Measurements from ENCODE around the gene DEAF1.
"Not testable (repeated sequence)": the region's sequence is repeated elsewhere in the genome, so short reads cannot be mapped to it uniquely, and the experiment has no call there.

The DEAF1 gene

DNA sequence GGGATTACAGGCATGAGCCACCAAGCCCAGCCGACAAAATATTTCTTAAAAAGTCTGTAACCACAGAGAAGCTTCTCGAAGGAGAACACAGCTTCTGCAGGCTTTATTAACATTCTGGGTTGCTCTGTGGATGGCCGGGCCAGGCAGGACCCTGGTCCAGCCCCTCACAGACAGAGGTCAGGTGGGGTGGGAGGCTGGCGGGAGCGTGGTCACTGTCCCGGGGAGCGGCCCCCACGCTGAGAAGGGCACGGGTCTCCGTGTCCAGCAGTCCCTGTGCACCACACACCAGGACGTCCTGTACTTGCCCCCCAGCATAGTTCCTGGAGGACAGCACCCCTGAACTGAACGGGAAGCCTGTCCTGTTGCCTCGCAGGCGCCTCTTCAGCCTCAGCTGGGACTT, 38.6 kb downstream of the DEAF1 start:
- Histone ChIP-seq H3K4me3 (ENCODE audit: low read length) (no peak overlapping the region), H3K36me3 (ENCODE audit: control insufficient read depth, insufficient read depth, low read length) (peaks cover 14% of the 10 kb centered on the region; the same call in 1 of the 2 replicates), H3K27ac (ENCODE audit: low read length) (no peak overlapping the region), H3K9me3 (ENCODE audit: control insufficient read depth, insufficient read depth, low read length) (no peaks in the 10 kb centered on the region), H3K4me1 (ENCODE audit: control insufficient read depth, insufficient read depth, low read length) (no peaks in the 10 kb centered on the region), H3K27me3 (ENCODE audit: control insufficient read depth, insufficient read depth, low read length) (no peaks in the 10 kb centered on the region)
- no peak for DNase-seq (ENCODE audit: low read depth, low spot score)
- WGBS (ENCODE audit: insufficient coverage, insufficient read length), result no CpG with 5 or more reads among the region's 14 CpGs

DNA sequence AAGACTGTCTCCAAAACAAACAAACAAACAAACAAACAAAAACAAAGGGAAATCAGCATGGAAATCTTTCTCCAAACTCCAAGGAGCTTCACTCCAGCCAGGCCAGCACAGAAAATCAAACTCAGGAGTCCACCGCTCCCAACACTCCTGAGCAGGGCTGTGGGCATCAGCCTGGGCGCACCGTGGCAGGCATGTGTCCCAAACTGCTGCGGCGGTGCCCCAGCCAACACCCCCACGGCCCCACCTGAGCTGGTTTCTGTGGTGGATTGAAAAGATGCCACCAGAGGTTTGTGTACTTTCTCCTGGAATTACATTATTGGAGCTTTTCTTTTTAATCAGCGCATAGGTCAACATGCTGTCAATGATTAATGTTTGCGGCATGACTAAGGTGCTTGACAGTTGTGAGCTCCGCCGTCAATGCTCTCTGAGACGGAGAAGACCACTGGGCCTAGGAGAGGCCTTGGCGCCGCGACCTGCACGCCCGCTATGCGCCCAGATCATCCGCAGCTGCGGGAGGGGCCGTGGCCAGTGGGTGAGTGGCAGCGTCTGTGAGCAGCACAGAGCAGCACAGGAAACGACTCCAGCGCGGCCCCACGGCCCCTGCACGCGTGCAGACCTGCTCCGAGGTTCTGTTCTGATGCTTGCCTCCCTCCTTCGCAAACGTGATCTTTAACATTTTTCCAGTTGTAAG, 39.8 kb downstream of the DEAF1 start:
- no CpG with 5 or more reads among the region's 30 CpGs for whole genome bisulfite sequencing (ENCODE audit: insufficient coverage, insufficient read length)
- no peaks in the 10 kb centered on the region for H3K27me3 ChIP-seq (ENCODE audit: control insufficient read depth, insufficient read depth, low read length)
- H3K4me1 ChIP-seq (ENCODE audit: control insufficient read depth, insufficient read depth, low read length), result no peaks in the 10 kb centered on the region
- H3K4me3 ChIP-seq (ENCODE audit: low read length), result no peak overlapping the region
- no peak for DNase-seq (ENCODE audit: low read depth, low spot score)
- peaks cover 14% of the 10 kb centered on the region; the same call in 1 of the 2 replicates for H3K36me3 ChIP-seq (ENCODE audit: control insufficient read depth, insufficient read depth, low read length)
- H3K27ac ChIP-seq (ENCODE audit: low read length), result no peak overlapping the region
- no peaks in the 10 kb centered on the region for H3K9me3 ChIP-seq (ENCODE audit: control insufficient read depth, insufficient read depth, low read length)

DNA sequence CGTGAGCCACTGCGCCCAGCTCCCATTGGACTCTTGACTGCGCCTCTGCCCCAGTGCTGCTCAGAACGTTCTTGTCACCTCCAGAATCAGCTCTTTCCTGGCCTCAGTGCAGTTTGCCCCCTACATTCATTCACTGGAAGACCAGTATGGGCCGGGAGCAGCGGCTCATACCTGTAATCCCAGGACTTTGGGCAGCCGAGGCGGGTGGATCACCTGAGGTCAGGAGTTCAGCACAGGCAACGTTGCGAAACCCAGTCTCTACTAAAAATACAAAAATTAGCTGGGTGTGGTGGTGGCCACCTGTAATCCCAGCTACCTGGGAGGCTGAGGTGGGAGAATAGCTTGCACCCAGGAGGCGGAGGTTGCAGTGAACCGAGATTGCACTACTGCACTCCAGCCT, 40.6 kb downstream of the DEAF1 start:
- peaks cover 10% of the 10 kb centered on the region; the same call in 1 of the 2 replicates for H3K36me3 ChIP-seq (ENCODE audit: control insufficient read depth, insufficient read depth, low read length)
- H3K4me1 ChIP-seq (ENCODE audit: control insufficient read depth, insufficient read depth, low read length); H3K9me3 ChIP-seq (ENCODE audit: control insufficient read depth, insufficient read depth, low read length); DNase-seq (ENCODE audit: low read depth, low spot score); H3K4me3 ChIP-seq (ENCODE audit: low read length); H3K27ac ChIP-seq (ENCODE audit: low read length); H3K27me3 ChIP-seq (ENCODE audit: control insufficient read depth, insufficient read depth, low read length): not testable (repeated sequence)
- no CpG with 5 or more reads among the region's 12 CpGs for WGBS (ENCODE audit: insufficient coverage, insufficient read length)

DNA sequence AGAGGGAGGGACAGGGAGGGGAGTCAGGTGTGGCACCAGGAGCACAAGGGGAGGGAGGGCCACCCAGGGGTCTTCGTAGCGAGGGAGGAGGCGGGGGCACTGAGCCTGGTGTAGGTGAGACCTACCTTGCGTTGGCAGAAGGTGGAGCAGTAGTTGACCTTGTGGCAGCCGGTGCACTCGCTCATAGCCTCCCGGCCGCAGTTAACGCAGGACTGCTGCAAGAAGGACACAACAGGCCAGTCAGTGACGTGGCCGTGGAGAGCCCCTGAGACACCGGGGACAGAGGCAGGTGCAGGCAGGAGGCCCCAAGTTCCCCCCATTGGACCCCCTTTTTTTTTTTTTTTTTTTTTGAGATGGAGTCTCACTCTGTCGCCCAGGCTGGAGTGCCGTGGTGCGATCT, 41.2 kb downstream of the DEAF1 start:
- H3K9me3 ChIP-seq (ENCODE audit: control insufficient read depth, insufficient read depth, low read length), result no peaks in the 10 kb centered on the region
- peaks cover 9% of the 10 kb centered on the region; the same call in 1 of the 2 replicates for H3K36me3 ChIP-seq (ENCODE audit: control insufficient read depth, insufficient read depth, low read length)
- DNase-seq (ENCODE audit: low read depth, low spot score), result no peak
- H3K4me1 ChIP-seq (ENCODE audit: control insufficient read depth, insufficient read depth, low read length), result no peaks in the 10 kb centered on the region
- H3K4me3 ChIP-seq (ENCODE audit: low read length), result no peak overlapping the region
- H3K27ac ChIP-seq (ENCODE audit: low read length), result no peak overlapping the region
- H3K27me3 ChIP-seq (ENCODE audit: control insufficient read depth, insufficient read depth, low read length), result no peaks in the 10 kb centered on the region
- no CpG with 5 or more reads among the region's 15 CpGs for WGBS (ENCODE audit: insufficient coverage, insufficient read length)

DNA sequence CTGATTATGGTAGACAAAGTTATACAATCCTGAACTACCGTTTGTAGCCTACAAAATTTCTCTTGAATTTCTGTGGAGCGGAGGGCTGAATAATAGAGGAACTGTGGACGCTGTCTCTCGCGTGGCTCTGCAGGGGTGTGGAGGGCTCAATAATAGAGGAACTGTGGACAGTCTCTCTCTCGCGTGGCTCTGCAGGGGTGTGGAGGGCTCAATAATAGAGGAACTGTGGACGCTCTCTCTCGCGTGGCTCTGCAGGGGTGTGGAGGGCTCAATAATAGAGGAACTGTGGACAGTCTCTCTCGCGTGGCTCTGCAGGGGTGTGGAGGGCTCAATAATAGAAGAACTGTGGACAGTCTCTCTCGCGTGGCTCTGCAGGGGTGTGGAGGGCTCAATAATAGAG, 41.9 kb downstream of the DEAF1 start:
- not testable (repeated sequence) for H3K4me3 ChIP-seq (ENCODE audit: low read length); DNase-seq (ENCODE audit: low read depth, low spot score); H3K36me3 ChIP-seq (ENCODE audit: control insufficient read depth, insufficient read depth, low read length); H3K4me1 ChIP-seq (ENCODE audit: control insufficient read depth, insufficient read depth, low read length); H3K27me3 ChIP-seq (ENCODE audit: control insufficient read depth, insufficient read depth, low read length); H3K9me3 ChIP-seq (ENCODE audit: control insufficient read depth, insufficient read depth, low read length); H3K27ac ChIP-seq (ENCODE audit: low read length)
- WGBS (ENCODE audit: insufficient coverage, insufficient read length), result no CpG with 5 or more reads among the region's 14 CpGs

DNA sequence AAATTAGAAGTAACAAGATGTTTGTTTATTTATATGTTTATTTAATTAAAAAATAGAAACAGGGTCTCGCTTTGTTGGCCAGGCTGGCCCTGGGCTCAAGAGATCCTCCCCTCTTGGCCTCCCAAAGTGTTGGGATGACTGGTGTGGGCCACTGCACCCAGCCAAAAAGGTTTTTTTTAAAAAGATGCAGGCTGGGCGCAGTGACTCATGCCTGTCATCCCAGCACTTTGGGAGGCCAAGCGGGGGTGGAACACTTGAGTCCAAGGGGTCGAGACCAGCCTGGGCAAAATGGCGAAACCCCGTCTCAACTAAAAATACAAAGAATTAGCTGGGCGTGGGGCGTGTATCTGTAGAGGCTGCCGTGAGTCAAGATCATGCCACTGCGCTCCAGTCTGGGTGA, 44.5 kb downstream of the DEAF1 start:
- Histone ChIP-seq H3K4me3 (ENCODE audit: low read length) (no peak overlapping the region), H3K36me3 (ENCODE audit: control insufficient read depth, insufficient read depth, low read length) (peaks cover 9% of the 10 kb centered on the region; the same call in 1 of the 2 replicates), H3K27ac (ENCODE audit: low read length) (no peak overlapping the region), H3K27me3 (ENCODE audit: control insufficient read depth, insufficient read depth, low read length) (no peaks in the 10 kb centered on the region), H3K9me3 (ENCODE audit: control insufficient read depth, insufficient read depth, low read length) (no peaks in the 10 kb centered on the region), H3K4me1 (ENCODE audit: control insufficient read depth, insufficient read depth, low read length) (no peaks in the 10 kb centered on the region)
- WGBS (ENCODE audit: insufficient coverage, insufficient read length), result no CpG with 5 or more reads among the region's 10 CpGs
- DNase-seq (ENCODE audit: low read depth, low spot score), result no peak

DNA sequence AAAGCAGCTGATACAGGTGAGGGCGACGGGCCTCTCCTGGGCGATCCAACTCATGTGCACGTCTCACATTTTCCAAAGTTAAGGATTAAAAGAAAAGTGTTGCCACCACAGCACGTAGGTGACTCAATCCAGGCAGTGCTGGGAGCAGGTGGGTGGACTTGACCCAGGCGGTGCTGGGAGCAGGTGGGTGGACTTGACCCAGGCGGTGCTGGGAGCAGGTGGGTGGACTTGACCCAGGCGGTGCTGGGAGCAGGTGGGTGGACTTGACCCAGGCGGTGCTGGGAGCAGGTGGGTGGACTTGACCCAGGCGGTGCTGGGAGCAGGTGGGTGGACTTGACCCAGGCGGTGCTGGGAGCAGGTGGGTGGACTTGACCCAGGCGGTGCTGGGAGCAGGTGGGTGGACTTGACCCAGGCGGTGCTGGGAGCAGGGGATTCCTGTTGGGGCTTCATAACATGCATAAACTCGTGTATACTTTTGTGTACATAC, 47.3 kb downstream of the DEAF1 start:
- H3K27ac ChIP-seq (ENCODE audit: low read length); H3K36me3 ChIP-seq (ENCODE audit: control insufficient read depth, insufficient read depth, low read length); DNase-seq (ENCODE audit: low read depth, low spot score); H3K9me3 ChIP-seq (ENCODE audit: control insufficient read depth, insufficient read depth, low read length); H3K27me3 ChIP-seq (ENCODE audit: control insufficient read depth, insufficient read depth, low read length); H3K4me1 ChIP-seq (ENCODE audit: control insufficient read depth, insufficient read depth, low read length); H3K4me3 ChIP-seq (ENCODE audit: low read length): not testable (repeated sequence)
- no CpG with 5 or more reads among the region's 14 CpGs for WGBS (ENCODE audit: insufficient coverage, insufficient read length)

DNA sequence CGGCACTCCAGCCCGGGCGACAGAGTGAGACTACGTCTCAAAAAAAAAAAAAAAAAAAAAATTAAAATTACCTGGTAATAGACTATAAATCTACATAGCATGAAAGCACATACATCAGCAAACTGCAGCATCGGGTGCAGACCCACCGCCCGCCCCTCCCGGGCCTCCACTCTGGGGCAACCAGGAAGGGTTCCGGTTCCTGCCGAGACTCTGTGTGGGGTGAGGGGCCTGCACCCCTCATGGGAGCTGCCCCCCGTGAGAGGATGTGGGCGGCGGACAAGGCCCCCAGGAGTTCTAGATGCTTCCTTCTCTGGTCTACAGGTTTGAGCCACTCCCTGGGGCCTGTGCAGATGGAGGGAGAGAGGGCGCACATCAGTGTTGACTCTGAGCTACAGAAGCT, 48.8 kb downstream of the DEAF1 start:
- H3K4me1 ChIP-seq (ENCODE audit: control insufficient read depth, insufficient read depth, low read length), result 0 out of 2 replicates have a peak, but pooled peaks cover 2% of the 10 kb centered on the region
- no peaks in the 10 kb centered on the region for H3K9me3 ChIP-seq (ENCODE audit: control insufficient read depth, insufficient read depth, low read length)
- H3K4me3 ChIP-seq (ENCODE audit: low read length), result no peak overlapping the region
- H3K27me3 ChIP-seq (ENCODE audit: control insufficient read depth, insufficient read depth, low read length), result no peaks in the 10 kb centered on the region
- peaks cover 3% of the 10 kb centered on the region; the same call in 1 of the 2 replicates for H3K36me3 ChIP-seq (ENCODE audit: control insufficient read depth, insufficient read depth, low read length)
- WGBS (ENCODE audit: insufficient coverage, insufficient read length), result no CpG with 5 or more reads among the region's 14 CpGs
- no peak overlapping the region for H3K27ac ChIP-seq (ENCODE audit: low read length)
- no peak for DNase-seq (ENCODE audit: low read depth, low spot score)

DNA sequence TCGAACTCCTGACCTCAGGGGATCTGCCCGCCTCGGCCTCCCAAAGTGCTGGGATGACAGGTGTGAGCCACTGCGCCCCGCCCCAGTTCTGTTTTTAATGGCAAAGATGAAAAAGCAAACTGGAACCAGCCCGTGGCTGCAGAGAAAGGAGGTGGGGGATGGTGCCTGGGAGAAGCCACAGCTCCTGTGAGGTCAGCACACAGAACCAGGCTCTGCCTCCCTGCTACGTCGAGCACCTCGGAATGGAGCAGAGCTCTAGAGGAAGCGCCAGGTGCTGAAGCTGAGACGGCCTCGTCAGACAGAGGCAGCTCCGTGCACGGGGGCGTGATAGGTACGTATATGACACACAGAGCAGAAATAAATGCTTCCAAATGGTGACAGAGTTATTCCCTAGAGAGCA, 49.5 kb downstream of the DEAF1 start:
- H3K4me3 ChIP-seq (ENCODE audit: low read length), result no peak overlapping the region
- no peaks in the 10 kb centered on the region; the same call in 1 of the 2 replicates for H3K27me3 ChIP-seq (ENCODE audit: control insufficient read depth, insufficient read depth, low read length)
- no CpG with 5 or more reads among the region's 16 CpGs for WGBS (ENCODE audit: insufficient coverage, insufficient read length)
- no peak overlapping the region for H3K27ac ChIP-seq (ENCODE audit: low read length)
- no peak for DNase-seq (ENCODE audit: low read depth, low spot score)
- 0 out of 2 replicates have a peak, but pooled peaks cover 4% of the 10 kb centered on the region for H3K4me1 ChIP-seq (ENCODE audit: control insufficient read depth, insufficient read depth, low read length)
- H3K9me3 ChIP-seq (ENCODE audit: control insufficient read depth, insufficient read depth, low read length), result no peaks in the 10 kb centered on the region
- peaks cover 3% of the 10 kb centered on the region; the same call in 1 of the 2 replicates for H3K36me3 ChIP-seq (ENCODE audit: control insufficient read depth, insufficient read depth, low read length)

DNA sequence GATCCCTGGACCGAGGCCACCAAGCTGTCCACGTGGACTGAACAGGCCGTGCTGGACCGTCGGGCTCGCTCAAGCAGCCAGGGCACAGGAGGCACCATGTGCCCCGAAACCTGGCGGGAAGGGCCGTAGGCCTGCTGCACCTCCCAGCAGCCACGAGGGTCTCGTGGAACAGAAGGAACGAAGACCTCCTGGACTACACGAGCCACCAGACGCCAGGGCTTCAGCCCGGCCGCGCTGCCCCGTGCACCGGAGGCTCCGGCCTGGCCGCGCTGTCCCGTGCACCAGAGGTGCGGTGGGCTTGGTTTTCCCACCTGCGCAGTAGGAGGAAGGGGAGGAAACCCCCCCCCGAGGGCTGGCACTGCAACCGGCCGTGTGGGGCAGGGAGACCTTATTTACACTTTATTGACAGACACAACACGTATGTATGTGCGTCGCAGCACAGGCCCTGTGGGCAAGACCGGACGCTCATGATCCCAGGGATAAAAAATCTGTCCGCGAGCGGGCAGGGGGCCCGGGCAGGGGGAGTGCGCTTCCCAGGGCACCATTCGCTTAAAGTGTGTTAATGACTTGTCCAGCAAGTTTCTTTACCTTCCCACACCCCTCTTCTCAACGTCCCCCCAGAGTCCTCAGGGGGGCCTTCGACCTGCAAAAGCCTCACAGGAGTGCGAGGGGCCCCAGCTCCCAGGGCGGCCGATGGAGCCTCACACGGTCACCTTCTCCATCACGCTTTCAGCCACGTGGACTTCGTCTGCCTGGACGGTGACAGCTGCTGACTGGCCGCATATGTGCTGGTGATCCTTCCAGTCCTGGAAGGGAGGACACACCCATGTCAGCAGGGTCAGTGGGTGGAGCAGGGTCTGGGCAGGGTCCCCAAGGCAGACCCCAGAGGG, 50.9 kb downstream of the DEAF1 start:
- Histone ChIP-seq H3K27ac (ENCODE audit: low read length) (no peak overlapping the region), H3K4me1 (ENCODE audit: control insufficient read depth, insufficient read depth, low read length) (0 out of 2 replicates have a peak, but pooled peaks cover 7% of the 10 kb centered on the region), H3K27me3 (ENCODE audit: control insufficient read depth, insufficient read depth, low read length) (peaks cover 3% of the 10 kb centered on the region; the same call in 1 of the 2 replicates), H3K36me3 (ENCODE audit: control insufficient read depth, insufficient read depth, low read length) (peaks cover 3% of the 10 kb centered on the region; the same call in 1 of the 2 replicates), H3K9me3 (ENCODE audit: control insufficient read depth, insufficient read depth, low read length) (no peaks in the 10 kb centered on the region), H3K4me3 (ENCODE audit: low read length) (no peak overlapping the region)
- no CpG with 5 or more reads among the region's 50 CpGs for WGBS (ENCODE audit: insufficient coverage, insufficient read length)
- no peak for DNase-seq (ENCODE audit: low read depth, low spot score)
